Nephron (organoid): ENCODE data around the gene NSL1.
"Not testable (repeated sequence)": the region's sequence is repeated elsewhere in the genome, so short reads cannot be mapped to it uniquely, and the experiment has no call there.

Experiments used
- H3K27ac Mint-ChIP-seq, 3 experiments: 2 replicates each; pipeline ENCODE4 v1.8.0; 2020; ENCODE audit warnings: mixed read lengths in 3 of 3, mild to moderate bottlenecking in 2 of 3, moderate library complexity in 1 of 3
- H3K27me3 Mint-ChIP-seq: 2 replicates; pipeline ENCODE4 v1.8.0; 2021; ENCODE audit warnings: low read depth, mild to moderate bottlenecking, moderate library complexity, mixed read lengths
- H3K36me3 Mint-ChIP-seq: 2 replicates; pipeline ENCODE4 v1.8.0; 2020; ENCODE audit warnings: low read depth, mixed read lengths
- H3K4me1 Mint-ChIP-seq: 2 replicates; pipeline ENCODE4 v1.8.0; 2020; ENCODE audit warnings: mixed read lengths
- H3K4me3 Mint-ChIP-seq, 3 experiments: 2 replicates each; pipeline ENCODE4 v1.8.0; 2020; ENCODE audit warnings: mild to moderate bottlenecking in 3 of 3, mixed read lengths in 3 of 3, moderate library complexity in 2 of 3
- H3K9me3 Mint-ChIP-seq: 2 replicates; pipeline ENCODE4 v1.8.0; 2020; ENCODE audit warnings: mixed read lengths
- CTCF ChIP-seq, 3 experiments: fragments of 200-600 bp; sonication (generic); IDR thresholded peaks; one replicate each; pipeline ENCODE4 v1.5.0; 2021; ENCODE audit warnings: antibody characterized with exemption in 3 of 3; ENCODE audit not compliant: unreplicated experiment in 3 of 3

NSL1 gene

GRCh38 chr1:212780759-212781158 lies 10.8 kb downstream of the NSL1 start:
- H3K27ac Mint-ChIP-seq, result no peak overlapping the region
- H3K4me3 Mint-ChIP-seq, result no peak overlapping the region
- no peaks in the 10 kb centered on the region for H3K4me1 Mint-ChIP-seq
- H3K36me3 Mint-ChIP-seq, result peaks cover 67% of the 10 kb centered on the region
- peaks cover 9% of the 10 kb centered on the region for H3K9me3 Mint-ChIP-seq
- no peak for TF ChIP-seq CTCF (IDR thresholded peaks at IDR 0.05; ENCODE audit: unreplicated experiment in 3 of 3)
- no peaks in the 10 kb centered on the region for H3K27me3 Mint-ChIP-seq

GRCh38 chr1:212779086-212779485 lies 12.5 kb downstream of the NSL1 start:
- peaks cover 76% of the 10 kb centered on the region for H3K36me3 Mint-ChIP-seq
- H3K4me1 Mint-ChIP-seq, H3K4me3 Mint-ChIP-seq, H3K27me3 Mint-ChIP-seq, H3K27ac Mint-ChIP-seq, H3K9me3 Mint-ChIP-seq: not testable (repeated sequence)

- TF ChIP-seq CTCF (IDR thresholded peaks at IDR 0.05; ENCODE audit: unreplicated experiment in 3 of 3), result no peak
Observed at GRCh38 chr1:212777151-212777550, 14.4 kb downstream of the NSL1 start.

GRCh38 chr1:212775241-212775640 lies 16.3 kb downstream of the NSL1 start:
- H3K4me3 Mint-ChIP-seq, result no peak overlapping the region
- H3K36me3 Mint-ChIP-seq, result peaks cover 78% of the 10 kb centered on the region
- no peaks in the 10 kb centered on the region for H3K4me1 Mint-ChIP-seq
- no peak for TF ChIP-seq CTCF (IDR thresholded peaks at IDR 0.05; ENCODE audit: unreplicated experiment in 3 of 3)
- H3K27me3 Mint-ChIP-seq, result no peaks in the 10 kb centered on the region
- peaks cover 22% of the 10 kb centered on the region for H3K9me3 Mint-ChIP-seq
- H3K27ac Mint-ChIP-seq, result no peak overlapping the region

More at GRCh38 chr1:212777151-212777550, 14.4 kb downstream of the NSL1 start:
- peaks cover 75% of the 10 kb centered on the region for H3K36me3 Mint-ChIP-seq
- H3K4me3 Mint-ChIP-seq, result no peak overlapping the region
- H3K27me3 Mint-ChIP-seq, result no peaks in the 10 kb centered on the region
- no peak overlapping the region for H3K27ac Mint-ChIP-seq
- peaks cover 9% of the 10 kb centered on the region for H3K9me3 Mint-ChIP-seq
- no peaks in the 10 kb centered on the region for H3K4me1 Mint-ChIP-seq

- no peaks in the 10 kb centered on the region for H3K4me1 Mint-ChIP-seq
- no peak overlapping the region for H3K4me3 Mint-ChIP-seq
- peaks cover 29% of the 10 kb centered on the region for H3K9me3 Mint-ChIP-seq
- H3K27ac Mint-ChIP-seq, result no peak overlapping the region
- no peak for TF ChIP-seq CTCF (IDR thresholded peaks at IDR 0.05; ENCODE audit: unreplicated experiment in 3 of 3)
- no peaks in the 10 kb centered on the region for H3K27me3 Mint-ChIP-seq
- H3K36me3 Mint-ChIP-seq, result peaks cover 84% of the 10 kb centered on the region
Observed at GRCh38 chr1:212774584-212774983, 17.0 kb downstream of the NSL1 start.

GRCh38 chr1:212773011-212773410 lies 18.6 kb downstream of the NSL1 start:
- H3K27me3 Mint-ChIP-seq, result no peaks in the 10 kb centered on the region
- TF ChIP-seq CTCF (IDR thresholded peaks at IDR 0.05; ENCODE audit: unreplicated experiment in 3 of 3), result no peak

More at GRCh38 chr1:212773011-212773410, 18.6 kb downstream of the NSL1 start:
- Mint-ChIP-seq H3K4me3 (no peak overlapping the region), H3K27ac (no peak overlapping the region), H3K9me3 (peaks cover 40% of the 10 kb centered on the region), H3K36me3 (peaks cover 93% of the 10 kb centered on the region), H3K4me1 (no peaks in the 10 kb centered on the region)
